Measurements from ENCODE around the gene NR2C2.
A peak's percentile ranks its signal among the peaks of the same experiment; 100 is the strongest.
"Not testable (repeated sequence)": the region's sequence is repeated elsewhere in the genome, so short reads cannot be mapped to it uniquely, and the experiment has no call there.

Gene NR2C2

DNA sequence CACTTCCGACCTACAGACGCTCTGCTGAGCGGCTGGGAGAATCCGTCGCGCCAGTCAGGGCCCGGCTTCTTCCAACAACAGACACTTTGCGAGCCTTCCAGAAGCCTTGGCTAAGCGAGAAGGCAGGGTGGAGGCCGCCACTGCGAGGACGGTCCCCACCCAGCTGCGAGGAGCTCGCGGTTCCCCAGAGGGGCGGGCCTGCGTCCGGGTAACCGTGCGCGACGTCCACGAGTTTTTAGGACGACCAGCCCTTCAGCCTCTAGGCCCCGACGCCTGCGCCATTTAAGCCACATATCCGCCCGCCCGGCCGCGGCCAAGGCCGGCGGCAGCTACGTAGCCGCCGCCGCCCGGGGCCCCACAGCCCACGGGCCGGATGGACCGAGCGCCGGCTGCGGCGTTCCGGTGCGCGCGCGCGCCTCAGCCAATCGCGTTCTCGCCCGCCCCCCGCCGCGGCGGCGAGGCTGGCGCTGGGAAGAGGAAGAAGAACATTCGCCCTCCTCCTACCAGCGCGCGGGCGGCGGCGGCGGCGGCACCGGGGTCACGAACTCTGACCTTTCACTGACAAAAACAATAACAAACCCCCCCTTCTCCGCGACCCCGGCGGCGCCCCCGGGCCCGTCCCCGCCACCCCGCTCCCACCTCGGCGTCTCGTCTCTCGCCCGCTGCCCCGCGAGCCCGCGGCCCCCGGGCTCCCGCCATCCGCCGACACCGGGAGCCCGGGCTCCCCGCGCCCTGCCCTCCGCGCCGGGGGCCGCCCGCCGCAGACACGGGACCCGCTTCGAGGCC lies at the start of gene NR2C2:
NR2C2 (plus strand) TSS at position 484 of the 786 bp plus-strand sequence. CDS start 56,332 bp downstream, outside the sequence.
- POLR2A ChIA-PET (ENCODE audit: low non-redundant PET), result interaction anchor here (0.6 kb wide), 1 partner anchor 64 kb away, joined by 3 read pairs; no protein-coding TSS in a partner anchor
- H3K27ac ChIP-seq, result peak within 1 kb of the TSS; percentile 99
- DNase-seq (ENCODE audit: low spot score), result peak; percentile 86
- TF ChIP-seq, protein P1, sequence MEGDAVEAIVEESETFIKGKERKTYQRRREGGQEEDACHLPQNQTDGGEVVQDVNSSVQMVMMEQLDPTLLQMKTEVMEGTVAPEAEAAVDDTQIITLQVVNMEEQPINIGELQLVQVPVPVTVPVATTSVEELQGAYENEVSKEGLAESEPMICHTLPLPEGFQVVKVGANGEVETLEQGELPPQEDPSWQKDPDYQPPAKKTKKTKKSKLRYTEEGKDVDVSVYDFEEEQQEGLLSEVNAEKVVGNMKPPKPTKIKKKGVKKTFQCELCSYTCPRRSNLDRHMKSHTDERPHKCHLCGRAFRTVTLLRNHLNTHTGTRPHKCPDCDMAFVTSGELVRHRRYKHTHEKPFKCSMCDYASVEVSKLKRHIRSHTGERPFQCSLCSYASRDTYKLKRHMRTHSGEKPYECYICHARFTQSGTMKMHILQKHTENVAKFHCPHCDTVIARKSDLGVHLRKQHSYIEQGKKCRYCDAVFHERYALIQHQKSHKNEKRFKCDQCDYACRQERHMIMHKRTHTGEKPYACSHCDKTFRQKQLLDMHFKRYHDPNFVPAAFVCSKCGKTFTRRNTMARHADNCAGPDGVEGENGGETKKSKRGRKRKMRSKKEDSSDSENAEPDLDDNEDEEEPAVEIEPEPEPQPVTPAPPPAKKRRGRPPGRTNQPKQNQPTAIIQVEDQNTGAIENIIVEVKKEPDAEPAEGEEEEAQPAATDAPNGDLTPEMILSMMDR (conservative IDR thresholded peaks at IDR 0.05; ENCODE audit: low read depth), result no peak
- CTCF ChIA-PET, result no interaction called here

DNA sequence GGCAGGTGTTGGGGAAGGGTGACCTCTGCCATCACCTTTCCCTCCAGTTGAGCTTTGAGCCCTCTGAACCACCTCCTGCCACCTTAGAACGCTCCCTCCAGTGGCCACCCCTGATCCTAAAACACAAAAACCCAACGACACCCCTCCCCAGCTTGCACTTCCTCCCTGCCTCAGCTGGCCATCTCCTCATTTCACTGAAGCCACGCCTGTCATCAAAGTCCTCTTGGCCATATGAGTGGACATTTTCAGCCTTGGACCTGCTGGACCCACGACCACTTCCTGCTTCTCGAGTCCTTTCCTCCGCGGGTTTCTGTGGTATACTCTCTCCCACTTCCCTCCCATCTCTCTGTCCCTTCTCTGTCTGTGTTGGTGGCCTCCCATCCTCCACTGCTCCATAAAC lies 48.5 kb upstream of the NR2C2 start:
- TF ChIP-seq, protein P1 (conservative IDR thresholded peaks at IDR 0.05; ENCODE audit: low read depth), result no peak
- H3K27ac ChIP-seq, result no peak overlapping the region
- DNase-seq (ENCODE audit: low spot score), result no peak
- ChIA-PET CTCF (no interaction called here), POLR2A (ENCODE audit: low non-redundant PET) (no interaction called here)

DNA sequence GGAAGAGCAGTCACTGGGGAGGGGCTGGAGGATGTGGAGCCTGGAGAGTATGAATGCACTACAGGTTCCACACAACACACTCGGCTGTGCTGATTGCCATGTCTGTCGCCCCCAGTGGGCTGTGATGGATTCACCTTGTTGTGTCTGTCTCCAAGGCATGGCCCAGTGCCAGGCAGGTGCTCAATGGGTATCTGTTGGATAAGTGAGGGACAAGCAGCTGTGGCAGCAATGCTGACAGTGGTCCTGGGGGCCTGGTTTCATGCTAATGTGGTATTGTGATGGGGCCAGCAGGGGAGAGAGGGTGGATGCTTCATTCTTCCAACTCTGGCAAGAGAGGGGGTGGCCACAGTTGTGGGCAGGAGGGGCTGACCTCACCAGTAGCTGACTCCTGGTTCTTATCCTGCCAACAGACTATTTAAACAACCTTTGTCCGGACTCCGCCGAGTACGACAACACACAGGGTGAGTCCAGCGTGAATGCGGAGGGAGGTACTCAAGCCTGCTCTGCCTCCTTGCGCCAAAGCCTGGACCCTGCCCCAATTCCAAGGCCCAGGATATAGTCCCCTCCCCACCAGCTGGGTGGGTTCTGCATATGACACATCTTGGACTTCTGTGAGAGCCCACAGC lies 47.3 kb upstream of the NR2C2 start:
- H3K27ac ChIP-seq, result no peak overlapping the region
- ChIA-PET POLR2A (ENCODE audit: low non-redundant PET) (no interaction called here), CTCF (interaction anchor here (1.0 kb wide), 1 partner anchor 89 kb away, joined by 3 read pairs; no protein-coding TSS in a partner anchor)
- TF ChIP-seq, protein P1 (conservative IDR thresholded peaks at IDR 0.05; ENCODE audit: low read depth), result no peak
- no peak for DNase-seq (ENCODE audit: low spot score)

DNA sequence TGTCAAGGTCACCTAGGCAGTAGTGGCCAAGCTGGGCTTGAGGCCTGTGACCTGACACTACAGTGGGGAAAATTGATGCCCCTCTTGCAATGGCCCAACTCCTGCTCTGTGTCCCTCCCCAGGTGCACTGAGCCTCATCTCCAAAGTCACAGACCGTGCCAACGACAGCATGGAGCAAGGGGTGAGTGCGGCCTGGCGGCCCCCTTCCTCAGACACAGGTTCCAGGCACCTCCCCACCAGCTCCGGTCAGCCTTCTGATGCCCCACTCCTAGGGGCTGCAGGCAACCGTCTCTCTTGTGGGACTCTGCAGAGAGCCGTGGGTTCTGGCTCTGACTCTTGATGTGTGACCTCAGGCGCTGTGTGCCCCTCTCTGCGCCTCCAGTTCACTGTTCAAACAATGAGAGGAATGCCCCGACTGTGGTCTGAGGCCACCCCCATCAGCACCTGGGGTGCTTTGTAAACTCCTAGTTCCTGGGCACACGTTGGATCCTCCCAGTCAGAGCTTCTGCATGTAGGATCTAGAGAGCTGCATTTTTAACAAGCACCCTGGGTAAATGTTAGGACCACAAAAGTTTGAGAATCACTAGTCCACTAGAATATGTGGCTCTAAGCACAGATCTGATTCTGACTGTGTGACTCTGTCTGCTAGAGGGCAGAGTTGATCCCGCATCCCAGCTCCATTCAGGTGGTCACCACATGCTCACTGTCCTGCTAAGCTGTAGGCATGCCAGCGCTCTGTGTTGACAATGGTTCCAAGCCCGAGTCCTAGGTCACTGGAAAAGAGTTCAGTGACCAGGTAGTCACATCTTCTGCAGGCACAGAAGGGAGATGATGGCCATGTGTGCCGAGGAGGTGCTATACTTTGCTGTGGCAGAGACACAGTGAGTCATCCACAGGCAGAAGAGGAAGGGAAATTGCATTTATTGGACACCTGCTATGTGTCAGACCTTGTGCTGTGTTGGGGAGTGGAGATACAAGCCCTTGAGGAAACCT lies 46.2 kb upstream of the NR2C2 start:
- ChIA-PET CTCF (interaction anchor here (1.0 kb wide), 1 partner anchor 90 kb away, joined by 3 read pairs; no protein-coding TSS in a partner anchor), POLR2A (ENCODE audit: low non-redundant PET) (no interaction called here)
- TF ChIP-seq, protein P1 (conservative IDR thresholded peaks at IDR 0.05; ENCODE audit: low read depth), result no peak
- H3K27ac ChIP-seq, result no peak overlapping the region
- DNase-seq (ENCODE audit: low spot score), result no peak

DNA sequence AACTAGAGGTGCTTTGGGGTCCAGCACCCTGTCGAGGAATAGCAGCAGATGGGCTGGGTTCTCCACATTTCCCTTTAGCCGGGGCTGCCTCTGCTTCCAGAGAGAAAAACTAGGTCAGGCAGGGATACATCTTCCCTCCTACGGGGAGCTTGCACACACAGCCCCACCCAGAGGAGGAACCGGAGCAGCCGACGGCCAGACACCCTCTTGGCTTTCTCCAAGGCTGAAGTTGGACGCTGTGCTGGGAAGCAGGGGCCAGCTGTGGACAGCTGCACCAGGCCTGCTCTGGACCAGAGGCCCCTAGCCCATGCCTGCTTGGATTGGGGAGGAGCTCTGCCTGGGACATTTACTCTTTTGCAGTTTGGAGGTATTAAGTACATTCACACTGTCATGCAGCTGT lies 44.7 kb upstream of the NR2C2 start:
- CTCF ChIA-PET, result no interaction called here
- TF ChIP-seq, protein P1 (conservative IDR thresholded peaks at IDR 0.05; ENCODE audit: low read depth), result no peak
- POLR2A ChIA-PET (ENCODE audit: low non-redundant PET), result no interaction called here
- no peak overlapping the region for H3K27ac ChIP-seq
- DNase-seq (ENCODE audit: low spot score), result no peak

DNA sequence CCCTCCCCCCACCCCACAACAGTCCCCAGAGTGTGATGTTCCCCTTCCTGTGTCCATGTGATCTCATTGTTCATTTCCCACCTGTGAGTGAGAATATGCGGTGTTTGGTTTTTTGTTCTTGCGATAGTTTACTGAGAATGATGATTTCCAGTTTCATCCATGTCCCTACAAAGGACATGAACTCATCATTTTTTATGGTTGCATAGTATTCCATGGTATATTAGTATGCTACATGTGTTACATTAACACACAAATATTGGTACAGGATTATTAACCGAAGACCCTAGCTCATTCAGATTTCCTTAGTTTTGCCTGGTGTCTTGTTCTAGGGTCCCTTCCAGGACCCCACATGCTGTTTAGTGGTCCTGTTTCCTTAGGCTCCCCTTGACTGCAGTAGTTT lies 43.9 kb upstream of the NR2C2 start:
- H3K27ac ChIP-seq; DNase-seq (ENCODE audit: low spot score); POLR2A ChIA-PET (ENCODE audit: low non-redundant PET); CTCF ChIA-PET: not testable (repeated sequence)
